ENCODE data around the gene AEBP2. TPM values are rescaled to one million over a fixed set of nuclear protein-coding genes. Genes with fewer than 3 reads are reported as not detected.
"Not testable (repeated sequence)": the region's sequence is repeated elsewhere in the genome, so short reads cannot be mapped to it uniquely, and the experiment has no call there.

The AEBP2 gene
- polyA plus RNA-seq, 4 donors = 50.9 to 65.8 (median 61.9) TPM

GRCh38 chr12:19547271-19547671, 108.0 kb downstream of the AEBP2 start:
- DNase-seq (ENCODE audit: low read depth in 4 of 4, low spot score in 3 of 4) = peak; percentile 50 to 80 (median 58)

GRCh38 chr12:19548834-19549233, 109.5 kb downstream of the AEBP2 start:
- DNase-seq (ENCODE audit: low read depth in 4 of 4, low spot score in 3 of 4) = no peak

- DNase-seq (ENCODE audit: low read depth in 4 of 4, low spot score in 3 of 4) = no peak
These were observed 111.3 kb downstream of the AEBP2 start for GRCh38 chr12:19550626-19551025.

- DNase-seq (ENCODE audit: low read depth in 4 of 4, low spot score in 3 of 4) = not testable (repeated sequence)
These were observed 113.3 kb downstream of the AEBP2 start for GRCh38 chr12:19552441-19553097.

DNA sequence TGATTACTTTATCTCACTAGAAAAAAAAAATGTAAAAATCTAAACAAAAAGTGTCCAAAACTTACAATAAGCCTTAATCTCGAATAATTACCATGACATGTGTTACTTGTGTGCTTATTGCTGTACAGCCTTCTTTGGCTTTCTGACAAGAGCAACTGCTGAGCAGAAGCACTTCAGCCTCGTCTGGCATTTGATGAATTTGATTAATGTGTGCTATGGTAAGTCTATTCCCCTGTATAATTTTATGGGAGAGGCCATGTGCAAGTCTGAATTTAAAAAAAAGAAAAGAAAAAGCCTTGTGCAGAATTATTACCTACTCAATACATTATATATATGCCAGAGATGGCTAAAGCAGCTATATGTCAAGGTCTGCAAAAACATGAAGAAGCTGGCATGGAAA, 113.9 kb downstream of the AEBP2 start:
- no peak for DNase-seq (ENCODE audit: low read depth in 4 of 4, low spot score in 3 of 4)

GRCh38 chr12:19561411-19561961, 122.2 kb downstream of the AEBP2 start:
- no peak for DNase-seq (ENCODE audit: low read depth in 4 of 4, low spot score in 3 of 4)
